A673 (cell line): ENCODE results near the gene KCNJ5. TPM values are rescaled to one million over a fixed set of nuclear protein-coding genes. Genes with fewer than 3 reads are reported as not detected.

ENCODE experiments used
- BruUV-seq: library from RNA; stranded (reverse); fragments of 400-500 nt; replicated peaks from 2 replicates; lab custom pipeline; 2021; lab: Mats Ljungman, UMichigan
- CTCF ChIA-PET: fragments of 300-600 bp; sonication (Branson Sonifier 250); formaldehyde crosslinking; loops from one replicate; lab custom pipeline; 2022; ENCODE audit warnings: antibody characterized with exemption; lab: Charles Lee
- POLR2A ChIA-PET: fragments of 300-600 bp; sonication (Branson Sonifier 250); formaldehyde crosslinking; loops from one replicate; lab custom pipeline; 2022; ENCODE audit warnings: antibody characterized with exemption; ENCODE audit not compliant: low non-redundant PET; lab: Charles Lee
- DNase-seq: peaks from one replicate; pipeline ENCODE4 v3.0.0-alpha.2; 2015; ENCODE audit warnings: low spot score
- H3K27ac ChIP-seq: fragments of 200-600 bp; sonication (generic); 2 replicates; pipeline ENCODE4 v1.5.1; 2016; ENCODE audit warnings: mixed run types, low read depth, mild to moderate bottlenecking, mixed read lengths, antibody characterized with exemption, low read length; ENCODE audit not compliant: poor library complexity, severe bottlenecking
- H3K27me3 ChIP-seq: fragments of 200-600 bp; sonication (generic); replicated peaks from 2 replicates; pipeline ENCODE4 v1.6.1; 2017; ENCODE audit warnings: mixed run types, low read depth, mild to moderate bottlenecking, mixed read lengths, antibody characterized with exemption, low read length; ENCODE audit not compliant: insufficient read depth, poor library complexity
- H3K36me3 ChIP-seq: fragments of 200-600 bp; sonication (generic); 2 replicates; pipeline ENCODE4 v1.6.1; 2016; ENCODE audit warnings: mixed run types, mild to moderate bottlenecking, mixed read lengths, antibody characterized with exemption, low read length; ENCODE audit not compliant: insufficient read depth, poor library complexity, severe bottlenecking
- H3K4me1 ChIP-seq: fragments of 200-600 bp; sonication (generic); 2 replicates; pipeline ENCODE4 v1.6.1; 2017; ENCODE audit warnings: mixed run types, mild to moderate bottlenecking, mixed read lengths, antibody characterized with exemption, low read length; ENCODE audit not compliant: insufficient read depth, poor library complexity, severe bottlenecking
- H3K4me3 ChIP-seq: fragments of 200-600 bp; sonication (generic); 2 replicates; pipeline ENCODE4 v1.5.1; 2016; ENCODE audit warnings: low read depth, mixed run types, mild to moderate bottlenecking, mixed read lengths, low read length; ENCODE audit not compliant: poor library complexity, severe bottlenecking
- H3K9me3 ChIP-seq: fragments of 200-600 bp; sonication (generic); 2 replicates; pipeline ENCODE4 v1.6.1; 2016; ENCODE audit warnings: mixed run types, low read depth, mild to moderate bottlenecking, mixed read lengths, antibody characterized with exemption, low read length; ENCODE audit not compliant: poor library complexity, severe bottlenecking
- EZH2 ChIP-seq: fragments of 200-600 bp; sonication (generic); IDR thresholded peaks from 2 replicates; pipeline ENCODE4 v1.6.1; 2017; ENCODE audit warnings: borderline replicate concordance, low read depth, mild to moderate bottlenecking, mixed read lengths, antibody characterized with exemption, low read length; ENCODE audit not compliant: poor library complexity, severe bottlenecking
- intact Hi-C: fragments of 100-400 bp; cut with micrococcal nuclease; formaldehyde crosslinking; loops from one replicate; pipeline ENCODE4 v1.10.0; 2022; ENCODE audit not compliant: unreplicated experiment
- total RNA-seq: library from RNA; stranded (reverse); gene quantifications from 2 replicates; pipeline ENCODE4 v1.2.3, GENCODE V29; 2021
- TF ChIP-seq, protein P1 (sequence below): fragments of 300-800, 200-600 bp; sonication (generic); conservative IDR thresholded peaks from 2 replicates; pipeline ENCODE4 v1.5.1; 2017; ENCODE audit warnings: low read depth, mild to moderate bottlenecking, antibody characterized with exemption, low read length, moderate library complexity, mixed read lengths

KCNJ5 gene
- total RNA-seq, 1 experiment from 2014 or later = not detected

DNA sequence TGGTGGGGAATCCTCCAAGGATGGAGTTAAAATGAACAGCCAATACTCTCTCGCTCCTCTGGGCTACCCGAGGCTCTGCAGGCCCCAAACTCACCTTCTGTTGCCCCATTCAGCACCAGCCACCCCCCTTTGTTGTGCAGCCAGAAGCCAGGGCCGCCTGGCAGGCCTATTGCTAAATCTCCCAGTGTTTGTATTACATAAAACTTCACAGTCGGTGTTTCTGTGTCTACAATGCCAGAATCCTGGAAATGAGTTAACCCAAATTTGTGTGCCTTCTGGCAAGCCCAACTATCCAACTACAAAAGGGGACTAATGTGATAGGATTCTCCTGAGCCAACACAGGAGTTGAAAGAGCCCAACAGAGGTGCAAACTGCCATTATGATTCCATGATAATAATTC lies 9.3 kb downstream of the KCNJ5 start:
- Histone ChIP-seq H3K27me3 (no peaks in the 10 kb centered on the region), H3K4me3 (no peak overlapping the region), H3K27ac (no peak overlapping the region), H3K9me3 (no peaks in the 10 kb centered on the region), H3K4me1 (peaks cover 6% of the 10 kb centered on the region), H3K36me3 (no peaks in the 10 kb centered on the region)
- DNase-seq = no peak
- ChIA-PET CTCF (no interaction called here), POLR2A (no interaction called here)
- intact Hi-C loops = no loop called here
- TF ChIP-seq EZH2 = no peak
- TF ChIP-seq, protein P1, sequence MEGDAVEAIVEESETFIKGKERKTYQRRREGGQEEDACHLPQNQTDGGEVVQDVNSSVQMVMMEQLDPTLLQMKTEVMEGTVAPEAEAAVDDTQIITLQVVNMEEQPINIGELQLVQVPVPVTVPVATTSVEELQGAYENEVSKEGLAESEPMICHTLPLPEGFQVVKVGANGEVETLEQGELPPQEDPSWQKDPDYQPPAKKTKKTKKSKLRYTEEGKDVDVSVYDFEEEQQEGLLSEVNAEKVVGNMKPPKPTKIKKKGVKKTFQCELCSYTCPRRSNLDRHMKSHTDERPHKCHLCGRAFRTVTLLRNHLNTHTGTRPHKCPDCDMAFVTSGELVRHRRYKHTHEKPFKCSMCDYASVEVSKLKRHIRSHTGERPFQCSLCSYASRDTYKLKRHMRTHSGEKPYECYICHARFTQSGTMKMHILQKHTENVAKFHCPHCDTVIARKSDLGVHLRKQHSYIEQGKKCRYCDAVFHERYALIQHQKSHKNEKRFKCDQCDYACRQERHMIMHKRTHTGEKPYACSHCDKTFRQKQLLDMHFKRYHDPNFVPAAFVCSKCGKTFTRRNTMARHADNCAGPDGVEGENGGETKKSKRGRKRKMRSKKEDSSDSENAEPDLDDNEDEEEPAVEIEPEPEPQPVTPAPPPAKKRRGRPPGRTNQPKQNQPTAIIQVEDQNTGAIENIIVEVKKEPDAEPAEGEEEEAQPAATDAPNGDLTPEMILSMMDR = no peak
- no TSS peak for BruUV-seq

- Histone ChIP-seq H3K4me3 (no peak overlapping the region), H3K36me3 (no peaks in the 10 kb centered on the region), H3K27ac (no peak overlapping the region), H3K27me3 (no peaks in the 10 kb centered on the region), H3K9me3 (no peaks in the 10 kb centered on the region), H3K4me1 (peaks cover 6% of the 10 kb centered on the region)
- no TSS peak for BruUV-seq
- ChIA-PET CTCF (interaction anchor here (0.5 kb wide), 1 partner anchor 432 kb away, joined by 3 read pairs; no protein-coding TSS in a partner anchor), POLR2A (interaction anchor here (0.6 kb wide), 1 partner anchor 67 kb away, joined by 6 read pairs; no protein-coding TSS in a partner anchor)
- DNase-seq = no peak
- no peak for TF ChIP-seq EZH2
- TF ChIP-seq, protein P1 = no peak
- intact Hi-C loops = no loop called here
Observed at GRCh38 chr11:128901653-128902514, 10.7 kb downstream of the KCNJ5 start.

DNA sequence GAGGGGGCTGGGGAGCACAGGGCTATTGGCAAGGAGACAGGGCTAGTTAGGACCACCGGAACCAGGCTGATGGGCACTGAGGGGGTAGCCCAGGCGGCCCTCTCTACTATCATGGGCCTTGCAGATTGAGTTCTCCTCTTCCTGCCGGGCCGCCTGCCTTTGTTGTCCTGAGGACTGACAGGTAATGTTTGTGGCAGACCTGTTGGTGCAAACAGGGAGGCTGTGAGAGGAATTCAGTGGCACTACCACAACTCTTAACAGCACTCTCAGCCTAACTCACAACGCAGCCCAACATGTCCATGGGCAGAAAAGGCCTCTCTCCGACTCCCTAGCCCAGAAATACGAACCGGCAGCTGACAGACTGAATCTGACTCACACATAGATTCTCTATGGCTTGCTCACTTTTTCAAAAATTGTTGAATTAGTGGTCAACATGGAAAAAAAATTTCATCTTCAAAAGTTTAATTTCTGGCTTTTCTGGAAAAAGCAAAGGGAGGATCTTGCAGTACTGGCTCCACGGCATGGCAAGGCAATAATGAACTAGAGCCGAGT lies 11.4 kb downstream of the KCNJ5 start:
- H3K36me3 ChIP-seq = no peaks in the 10 kb centered on the region
- BruUV-seq = no TSS peak
- POLR2A ChIA-PET = interaction anchor here (0.6 kb wide), 1 partner anchor 68 kb away, joined by 6 read pairs; no protein-coding TSS in a partner anchor
- DNase-seq = no peak
- H3K4me1 ChIP-seq = peaks cover 6% of the 10 kb centered on the region
- TF ChIP-seq, protein P1 = no peak
- no peak for TF ChIP-seq EZH2
- no peaks in the 10 kb centered on the region for H3K27me3 ChIP-seq
- H3K4me3 ChIP-seq = no peak overlapping the region
- no peaks in the 10 kb centered on the region for H3K9me3 ChIP-seq
- intact Hi-C loops = no loop called here
- H3K27ac ChIP-seq = no peak overlapping the region
- CTCF ChIA-PET = no interaction called here
